Measurements from ENCODE around the gene CPEB4. TPM values are rescaled to one million over a fixed set of nuclear protein-coding genes. Genes with fewer than 3 reads are reported as not detected.

CPEB4 gene
- total RNA-seq, 2 donors from 2014 or later: 13.3 to 15.6 TPM

DNA sequence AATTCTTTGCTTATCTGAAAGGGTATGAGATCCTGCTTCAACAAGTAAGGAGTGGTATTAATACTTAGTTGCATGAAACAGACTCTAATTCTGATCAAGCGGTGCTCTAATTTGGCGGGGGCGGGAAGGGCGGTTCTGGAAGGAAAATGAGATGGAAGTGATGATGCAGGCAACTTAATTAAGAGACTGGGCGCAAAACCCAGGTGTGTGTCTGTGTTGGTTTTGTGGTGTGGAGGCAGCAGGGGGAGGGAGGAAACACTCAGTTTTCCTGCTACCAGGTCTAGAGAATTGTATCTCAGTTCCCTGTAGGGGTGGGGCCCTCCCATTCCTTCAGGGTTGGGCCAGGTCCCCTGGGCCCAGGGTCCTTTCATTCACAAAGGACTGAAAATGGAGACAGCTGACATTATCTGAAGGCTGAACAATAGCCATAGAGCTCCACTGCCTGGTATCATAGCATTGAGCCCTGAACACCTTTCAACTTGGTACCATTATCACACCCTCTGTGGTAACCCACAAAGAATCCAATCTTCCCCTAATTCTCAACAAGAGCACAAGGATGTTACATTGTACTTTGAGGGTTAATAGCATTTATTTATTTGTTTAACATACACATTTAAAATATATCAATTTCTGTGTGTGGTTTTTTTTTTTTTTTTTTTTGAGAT, 83.7 kb downstream of the CPEB4 start:
- Mint-ChIP-seq H3K27ac (no peak overlapping the region), H3K27me3 (peaks cover 8% of the 10 kb centered on the region), H3K36me3 (ENCODE audit: low read depth) (no peaks in the 10 kb centered on the region), H3K9me3 (no peaks in the 10 kb centered on the region), H3K4me1 (peaks cover 3% of the 10 kb centered on the region), H3K4me3 (no peak overlapping the region)
- no peak for ATAC-seq (replicated peaks)

- ATAC-seq (replicated peaks): no peak
- Mint-ChIP-seq H3K9me3 (no peaks in the 10 kb centered on the region), H3K4me1 (peaks cover 3% of the 10 kb centered on the region), H3K27ac (no peak overlapping the region), H3K36me3 (ENCODE audit: low read depth) (no peaks in the 10 kb centered on the region), H3K4me3 (peak overlapping the region; percentile 77), H3K27me3 (peaks cover 8% of the 10 kb centered on the region)
Measured at GRCh38 chr5:173972607-173972924, 84.4 kb downstream of the CPEB4 start.

DNA sequence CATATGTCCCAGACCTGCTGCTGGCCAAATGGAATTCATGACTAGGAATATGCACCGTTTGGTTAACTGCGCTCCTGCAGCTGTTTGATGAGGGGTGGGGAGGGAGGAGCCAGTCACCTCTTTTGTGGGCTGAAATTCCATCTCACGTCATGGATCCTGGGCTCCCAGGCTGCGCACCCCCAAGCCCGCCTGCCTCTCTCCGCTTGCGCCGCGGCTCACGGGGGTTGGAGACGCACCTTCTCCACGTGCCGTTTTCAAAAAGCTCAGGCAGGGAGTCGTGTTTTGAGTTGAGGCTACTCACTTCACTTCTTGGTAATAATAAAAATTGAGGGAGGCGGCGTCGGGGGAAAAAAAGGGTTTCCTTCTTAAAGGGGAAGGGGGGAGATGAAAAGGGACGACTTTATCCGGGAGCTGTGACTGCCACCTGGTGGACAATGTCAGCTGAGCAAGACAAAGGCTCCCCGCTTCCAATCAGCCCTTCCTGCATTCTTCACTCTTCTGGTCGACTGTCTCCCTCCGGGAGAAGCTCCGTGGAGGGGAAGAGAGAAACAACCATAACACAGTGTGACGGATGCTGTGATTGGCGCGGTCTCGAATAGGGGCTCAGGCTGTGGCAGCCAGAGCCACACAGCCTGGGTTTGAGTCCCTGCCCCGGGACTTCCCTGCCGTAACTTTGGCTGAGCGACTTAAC, 84.9 kb downstream of the CPEB4 start:
- H3K27me3 Mint-ChIP-seq: peaks cover 8% of the 10 kb centered on the region
- H3K4me1 Mint-ChIP-seq: peaks cover 3% of the 10 kb centered on the region
- peak overlapping the region; percentile 77 for H3K4me3 Mint-ChIP-seq
- peak; percentile 83 for ATAC-seq (replicated peaks)
- H3K27ac Mint-ChIP-seq: peak overlapping the region; percentile 59
- no peaks in the 10 kb centered on the region for H3K36me3 Mint-ChIP-seq (ENCODE audit: low read depth)
- H3K9me3 Mint-ChIP-seq: no peaks in the 10 kb centered on the region

DNA sequence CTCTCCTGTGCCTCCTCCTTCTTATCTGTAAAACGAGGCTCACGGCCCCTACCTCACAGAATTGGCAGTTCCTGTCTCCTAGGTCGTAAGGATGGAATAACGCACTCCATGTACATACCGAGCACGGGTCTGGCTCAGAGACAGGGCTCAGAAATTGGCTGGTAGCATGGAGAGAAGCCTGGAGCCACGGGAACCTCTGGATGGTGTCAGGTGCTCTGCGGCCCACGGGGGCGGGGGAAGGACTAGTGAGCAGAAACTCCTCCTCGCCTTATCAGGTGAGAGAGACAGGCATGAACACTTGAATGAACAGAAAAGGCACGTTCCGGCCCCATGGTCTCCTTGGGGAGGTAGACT, 85.4 kb downstream of the CPEB4 start:
- Mint-ChIP-seq H3K27ac (peak overlapping the region; percentile 59), H3K9me3 (no peaks in the 10 kb centered on the region), H3K4me3 (peak overlapping the region; percentile 77), H3K4me1 (peaks cover 3% of the 10 kb centered on the region), H3K27me3 (peaks cover 11% of the 10 kb centered on the region), H3K36me3 (ENCODE audit: low read depth) (no peaks in the 10 kb centered on the region)
- peak; percentile 64 for ATAC-seq (replicated peaks)

DNA sequence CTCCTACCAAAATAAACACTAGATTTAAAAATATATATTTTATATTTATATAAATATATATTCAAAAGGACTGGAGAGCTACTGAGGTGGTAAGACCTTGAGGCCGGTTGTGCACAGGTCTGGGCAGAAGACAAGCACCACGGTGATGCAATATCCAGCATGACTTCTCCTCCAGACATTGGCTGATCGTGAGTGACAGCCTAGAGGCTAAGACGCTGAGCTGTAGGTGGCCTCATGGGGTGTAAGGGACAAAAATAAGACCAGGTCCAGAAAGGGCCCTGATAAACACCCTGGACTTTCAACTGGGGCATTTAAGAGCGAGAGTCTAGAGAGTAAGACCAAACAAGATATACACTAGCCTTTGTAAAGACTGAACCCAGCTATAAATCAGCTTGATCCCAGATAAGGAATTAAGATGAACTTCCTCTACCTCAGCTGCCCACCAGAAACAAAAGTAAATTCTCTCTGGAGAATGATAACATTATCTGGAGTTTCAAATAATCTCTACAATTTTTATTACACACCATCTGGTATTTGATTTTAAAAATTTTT, 86.6 kb downstream of the CPEB4 start:
- no peaks in the 10 kb centered on the region for H3K36me3 Mint-ChIP-seq (ENCODE audit: low read depth)
- no peaks in the 10 kb centered on the region for H3K9me3 Mint-ChIP-seq
- H3K27ac Mint-ChIP-seq: no peak overlapping the region
- no peak for ATAC-seq (replicated peaks)
- H3K27me3 Mint-ChIP-seq: peaks cover 18% of the 10 kb centered on the region
- H3K4me1 Mint-ChIP-seq: peaks cover 3% of the 10 kb centered on the region
- no peak overlapping the region for H3K4me3 Mint-ChIP-seq

GRCh38 chr5:173981185-173981761, 93.1 kb downstream of the CPEB4 start:
- H3K4me1 Mint-ChIP-seq: no peaks in the 10 kb centered on the region
- no peaks in the 10 kb centered on the region for H3K36me3 Mint-ChIP-seq (ENCODE audit: low read depth)
- ATAC-seq (replicated peaks): no peak
- H3K27ac Mint-ChIP-seq: no peak overlapping the region
- peaks cover 40% of the 10 kb centered on the region for H3K27me3 Mint-ChIP-seq
- no peak overlapping the region for H3K4me3 Mint-ChIP-seq
- no peaks in the 10 kb centered on the region for H3K9me3 Mint-ChIP-seq

DNA sequence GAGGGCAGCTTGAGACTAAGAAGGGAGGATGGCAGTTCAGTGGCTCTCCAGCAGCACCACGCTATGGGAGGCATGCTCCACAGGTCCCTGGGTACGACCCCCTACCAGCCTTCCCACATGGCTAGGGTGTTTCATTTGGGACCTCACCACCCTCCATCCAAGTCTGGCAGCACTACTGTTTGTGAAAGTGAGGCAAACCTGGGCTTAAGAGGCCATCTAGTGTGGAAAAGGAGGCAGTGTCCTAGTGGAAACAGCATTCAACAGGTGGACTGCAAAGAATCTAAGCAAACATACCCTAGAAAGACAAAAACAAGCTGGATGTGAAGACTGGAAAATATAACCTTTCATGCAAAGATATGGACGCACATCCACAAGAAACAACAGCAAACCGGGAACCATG, 96.1 kb downstream of the CPEB4 start:
- no peak overlapping the region for H3K27ac Mint-ChIP-seq
- H3K4me3 Mint-ChIP-seq: no peak overlapping the region
- H3K27me3 Mint-ChIP-seq: peaks cover 34% of the 10 kb centered on the region
- no peak for ATAC-seq (replicated peaks)
- no peaks in the 10 kb centered on the region for H3K4me1 Mint-ChIP-seq
- H3K9me3 Mint-ChIP-seq: no peaks in the 10 kb centered on the region
- H3K36me3 Mint-ChIP-seq (ENCODE audit: low read depth): no peaks in the 10 kb centered on the region

- no peaks in the 10 kb centered on the region for H3K36me3 Mint-ChIP-seq (ENCODE audit: low read depth)
- no peaks in the 10 kb centered on the region for H3K9me3 Mint-ChIP-seq
- H3K4me3 Mint-ChIP-seq: no peak within 1 kb of the TSS
- H3K4me1 Mint-ChIP-seq: no peaks in the 10 kb centered on the region
- ATAC-seq (replicated peaks): no peak
- H3K27me3 Mint-ChIP-seq: peaks cover 9% of the 10 kb centered on the region
- no peak within 1 kb of the TSS for H3K27ac Mint-ChIP-seq
Measured at GRCh38 chr5:173988554-173989431, 100.6 kb downstream of the CPEB4 start, which contains the start of gene C5orf47. TSS of gene C5orf47 (plus strand) at chr5:173989170. CDS start at chr5:173989264, 94 bp downstream.

DNA sequence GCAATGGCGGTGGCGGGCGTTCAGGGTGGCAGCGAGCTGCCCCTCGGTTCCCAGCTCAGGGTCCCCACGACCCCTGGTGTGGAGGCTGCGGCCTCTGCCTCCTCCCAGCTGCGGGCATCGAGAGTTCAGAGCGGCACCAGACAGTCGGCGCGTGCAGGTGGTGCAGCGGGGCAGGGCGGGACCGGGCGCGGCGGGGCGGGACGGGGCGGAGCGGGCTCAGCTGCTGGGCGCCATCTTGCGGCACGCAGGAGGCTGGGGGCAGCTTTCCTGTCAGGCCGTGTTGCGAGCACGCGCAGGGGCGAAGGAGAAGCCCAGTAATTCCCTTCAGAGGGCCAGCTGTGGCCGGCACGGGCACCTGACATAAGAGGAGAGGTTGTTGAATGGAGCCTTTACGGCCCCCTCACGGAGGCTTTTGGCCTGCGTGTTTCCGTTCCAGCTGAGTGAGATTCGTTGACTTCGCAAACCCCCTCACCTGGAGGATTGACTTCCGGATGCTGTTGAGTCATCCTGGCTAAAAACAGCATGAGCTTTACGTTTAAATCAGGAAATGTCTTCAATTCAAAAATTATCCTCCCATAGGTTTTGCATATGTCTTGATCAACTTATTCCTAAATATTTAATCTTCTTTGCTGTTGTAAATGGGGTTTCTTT, 101.4 kb downstream of the CPEB4 start:
- H3K36me3 Mint-ChIP-seq (ENCODE audit: low read depth): no peaks in the 10 kb centered on the region
- no peaks in the 10 kb centered on the region for H3K4me1 Mint-ChIP-seq
- H3K9me3 Mint-ChIP-seq: no peaks in the 10 kb centered on the region
- ATAC-seq (replicated peaks): no peak
- no peak overlapping the region for H3K27ac Mint-ChIP-seq
- H3K27me3 Mint-ChIP-seq: peaks cover 9% of the 10 kb centered on the region
- no peak overlapping the region for H3K4me3 Mint-ChIP-seq

GRCh38 chr5:173997331-173997730, 109.2 kb downstream of the CPEB4 start:
- Mint-ChIP-seq H3K9me3 (no peaks in the 10 kb centered on the region), H3K4me1 (no peaks in the 10 kb centered on the region), H3K36me3 (ENCODE audit: low read depth) (no peaks in the 10 kb centered on the region), H3K4me3 (no peak overlapping the region), H3K27ac (no peak overlapping the region), H3K27me3 (peaks cover 31% of the 10 kb centered on the region)
- no peak for ATAC-seq (replicated peaks)

GRCh38 chr5:173998531-173998930, 110.4 kb downstream of the CPEB4 start:
- no peak overlapping the region for H3K4me3 Mint-ChIP-seq
- no peaks in the 10 kb centered on the region for H3K4me1 Mint-ChIP-seq
- no peaks in the 10 kb centered on the region for H3K9me3 Mint-ChIP-seq

DNA sequence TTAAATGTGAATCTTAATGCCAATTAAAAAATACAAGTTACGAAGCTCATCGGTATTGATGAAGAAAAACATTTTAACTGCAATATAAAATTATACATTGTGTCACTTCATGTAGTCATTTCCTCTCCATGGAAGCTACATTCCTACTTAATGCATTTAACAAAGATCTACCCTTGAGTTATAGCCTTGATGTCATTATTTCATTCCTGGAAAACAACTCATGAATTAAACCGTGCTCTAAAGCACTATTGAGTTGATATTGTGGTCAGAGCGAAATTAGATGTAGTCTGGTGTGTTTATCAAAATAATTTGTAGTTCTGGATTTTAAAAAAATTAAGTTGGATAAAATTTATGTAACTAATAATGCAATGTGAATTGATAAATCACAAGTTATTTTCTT, 111.9 kb downstream of the CPEB4 start:
- Mint-ChIP-seq H3K27me3 (peaks cover 34% of the 10 kb centered on the region), H3K4me1 (no peaks in the 10 kb centered on the region), H3K27ac (no peak overlapping the region), H3K36me3 (ENCODE audit: low read depth) (no peaks in the 10 kb centered on the region), H3K9me3 (no peaks in the 10 kb centered on the region), H3K4me3 (no peak overlapping the region)
- no peak for ATAC-seq (replicated peaks)

More at GRCh38 chr5:173998531-173998930, 110.4 kb downstream of the CPEB4 start:
- no peak for ATAC-seq (replicated peaks)
- peaks cover 36% of the 10 kb centered on the region for H3K27me3 Mint-ChIP-seq
- no peak overlapping the region for H3K27ac Mint-ChIP-seq
- no peaks in the 10 kb centered on the region for H3K36me3 Mint-ChIP-seq (ENCODE audit: low read depth)

- H3K9me3 Mint-ChIP-seq: no peaks in the 10 kb centered on the region
- ATAC-seq (replicated peaks): peak; percentile 60
- no peaks in the 10 kb centered on the region for H3K36me3 Mint-ChIP-seq (ENCODE audit: low read depth)
- H3K27ac Mint-ChIP-seq: no peak overlapping the region
- H3K4me3 Mint-ChIP-seq: no peak overlapping the region
- H3K4me1 Mint-ChIP-seq: no peaks in the 10 kb centered on the region
- H3K27me3 Mint-ChIP-seq: peaks cover 20% of the 10 kb centered on the region
Measured at GRCh38 chr5:174003795-174004194, 115.6 kb downstream of the CPEB4 start.

- no peaks in the 10 kb centered on the region for H3K9me3 Mint-ChIP-seq
- H3K36me3 Mint-ChIP-seq (ENCODE audit: low read depth): no peaks in the 10 kb centered on the region
- H3K4me3 Mint-ChIP-seq: no peak overlapping the region
- H3K27ac Mint-ChIP-seq: no peak overlapping the region
- H3K27me3 Mint-ChIP-seq: peaks cover 12% of the 10 kb centered on the region
- H3K4me1 Mint-ChIP-seq: no peaks in the 10 kb centered on the region
- ATAC-seq (replicated peaks): no peak
Measured at GRCh38 chr5:174008922-174009321, 120.8 kb downstream of the CPEB4 start.
